Anterior cingulate cortex (tissue), 58 donors: ENCODE measurements around the gene MYMX.

Source experiments
- DNase-seq, 58 donors: peaks; one replicate each; lab custom pipeline; 2025; lab: John Stamatoyannopoulos, UW

Gene MYMX

DNA sequence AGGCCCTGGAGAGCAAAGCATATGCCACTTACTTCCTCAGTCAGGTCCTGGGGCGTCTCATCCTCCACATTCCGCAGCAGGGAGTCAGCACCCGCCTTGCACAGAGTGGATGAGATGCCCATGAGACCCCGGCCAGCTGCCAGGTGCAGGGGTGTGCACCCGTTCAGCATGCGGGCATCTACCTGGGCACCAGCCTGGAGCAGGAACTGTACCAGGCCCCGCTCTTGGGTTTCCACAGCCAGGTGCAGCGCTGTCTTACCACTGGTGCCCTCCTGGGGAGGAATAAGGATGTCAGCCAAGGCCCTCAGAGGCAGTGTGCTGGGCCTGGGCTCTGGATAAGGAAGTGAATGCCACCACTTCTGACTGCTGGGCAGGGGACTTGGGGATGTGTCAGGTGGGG lies 43.3 kb downstream of the MYMX start:
- DNase-seq: no peak

DNA sequence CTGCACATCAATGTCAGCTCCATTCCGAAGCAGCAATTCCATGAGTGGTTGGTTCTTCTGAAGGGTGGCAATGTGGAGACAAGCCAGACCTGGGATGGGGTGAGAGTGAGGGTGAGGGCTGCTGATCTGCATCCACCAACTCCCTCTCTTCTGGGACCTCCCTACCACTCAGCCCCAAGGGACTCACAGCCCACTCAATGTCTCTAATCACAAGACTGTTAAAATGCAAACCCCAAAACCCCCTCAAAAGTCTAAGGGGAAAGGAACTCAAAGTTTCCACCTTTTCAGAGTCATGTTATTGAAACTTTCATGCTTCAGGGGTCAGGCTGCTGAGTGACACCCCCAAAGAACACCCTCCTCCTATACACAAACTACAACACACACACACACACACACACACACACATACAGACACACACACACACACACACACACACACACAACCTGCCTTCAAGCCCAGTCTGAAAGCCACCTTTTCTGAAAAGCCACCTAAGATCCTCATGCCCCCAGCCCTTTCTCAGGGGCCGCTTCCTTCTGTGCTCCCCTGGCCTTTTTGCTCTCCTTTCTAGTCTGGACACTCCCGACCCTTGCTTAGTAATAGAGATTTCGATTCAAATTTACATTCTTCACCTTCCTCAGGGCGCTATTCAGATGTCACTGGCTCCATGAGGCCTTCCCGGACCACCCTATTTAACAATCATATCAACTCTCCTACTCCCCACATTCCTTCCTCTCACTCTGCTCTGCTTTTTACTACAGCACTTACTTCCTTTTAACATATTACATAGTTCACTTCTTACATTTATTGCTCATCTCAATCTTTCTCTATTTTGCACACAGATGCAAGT lies 43.9 kb downstream of the MYMX start:
- DNase-seq: no peak

DNA sequence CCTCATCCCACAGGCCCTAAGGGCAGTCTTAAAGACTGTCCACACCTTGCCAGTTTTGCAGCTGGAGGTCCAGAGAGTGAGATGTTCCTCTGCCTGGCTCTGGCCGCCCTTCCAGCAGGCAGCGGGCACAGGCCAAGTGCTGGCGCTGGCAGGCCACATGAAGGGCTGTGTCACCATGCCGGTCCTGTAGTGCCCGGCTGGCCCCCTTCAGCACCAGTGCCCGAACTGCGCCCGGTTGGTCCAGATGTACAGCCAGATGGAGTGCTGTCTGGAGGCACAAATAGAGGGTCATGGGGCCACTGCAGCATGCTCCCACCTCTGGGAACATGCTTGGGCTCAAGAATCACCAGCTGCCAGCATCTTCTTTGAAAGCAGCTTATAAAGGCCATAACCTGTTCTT lies 44.9 kb downstream of the MYMX start:
- DNase-seq: no peak

DNA sequence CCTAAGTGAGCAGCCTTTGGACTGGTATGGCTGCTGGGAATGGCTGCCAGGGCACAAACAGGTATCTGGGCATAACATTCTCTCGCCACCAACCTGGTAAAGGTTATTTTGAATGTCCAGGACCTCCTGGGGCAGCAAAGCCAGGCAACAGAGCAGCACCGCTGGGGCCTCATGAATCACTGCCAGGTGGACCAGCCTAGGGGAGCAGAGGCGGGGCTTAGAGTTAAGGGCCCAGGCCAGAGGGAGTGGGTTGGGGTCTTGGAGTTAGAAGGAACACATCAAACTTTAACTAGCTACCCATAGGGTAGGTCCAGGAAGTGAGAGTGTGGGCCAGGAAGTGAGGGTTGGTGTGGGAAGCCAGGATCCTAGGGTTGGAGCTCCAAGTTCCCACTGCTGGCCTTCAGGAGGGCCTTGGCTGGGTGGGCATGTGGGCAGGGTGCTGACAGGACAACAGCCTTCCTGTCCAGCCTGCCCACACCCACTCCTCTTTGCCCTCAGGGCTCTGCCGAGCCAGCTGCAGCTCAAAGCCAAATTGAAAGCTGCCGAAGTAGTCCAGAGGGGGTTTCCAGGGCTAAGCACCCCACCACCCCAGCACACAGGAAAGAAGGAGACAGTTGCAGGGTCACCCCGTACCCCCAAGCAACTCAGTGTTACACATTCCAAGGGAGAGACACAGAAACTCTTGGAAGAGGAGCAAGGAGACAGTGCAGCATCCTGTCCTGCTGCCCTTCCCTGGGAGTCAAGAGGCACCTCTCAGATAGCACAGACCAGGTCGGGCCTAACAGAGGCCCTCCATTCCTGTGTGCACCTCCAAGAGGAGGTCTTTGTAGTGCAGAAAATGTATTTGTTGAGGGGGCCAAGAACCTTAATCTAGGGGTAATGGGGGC lies 46.0 kb downstream of the MYMX start:
- DNase-seq: no peak

DNA sequence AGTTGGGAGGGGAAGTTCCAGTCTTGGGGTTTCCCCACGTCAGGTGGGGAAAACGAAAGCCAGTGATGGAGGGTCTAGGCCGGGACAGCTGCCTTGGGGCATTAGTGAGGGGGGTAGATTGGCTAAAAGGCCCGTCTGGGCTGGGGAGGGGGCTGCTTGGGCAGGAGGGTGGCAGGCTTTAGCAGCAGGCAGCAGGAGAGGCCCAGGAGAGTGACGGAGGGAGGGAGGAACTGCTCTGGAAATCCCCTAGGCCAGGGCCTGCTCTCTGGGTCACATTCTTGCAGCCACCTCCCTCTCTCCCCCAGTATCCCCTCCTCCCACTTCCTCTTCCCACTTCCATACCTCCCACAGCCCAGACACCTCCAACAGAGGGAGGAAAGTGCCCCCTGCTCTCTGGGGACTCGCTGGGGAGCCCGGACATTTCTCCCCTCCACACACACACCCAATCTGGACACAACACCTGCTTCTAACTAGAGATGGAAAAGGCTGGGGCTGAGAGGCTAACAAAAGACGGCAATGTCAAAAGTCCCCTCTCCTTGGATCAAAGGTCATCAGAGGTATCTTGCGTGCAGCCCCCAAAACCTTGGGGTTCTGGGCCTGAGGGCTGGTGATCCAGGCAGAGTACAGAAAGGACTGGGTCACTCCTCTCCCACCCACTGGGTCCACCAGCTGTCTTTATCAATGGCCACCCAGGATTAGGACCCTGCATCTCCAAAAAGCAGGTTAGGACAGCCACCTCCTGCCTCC lies 46.8 kb downstream of the MYMX start:
- DNase-seq: no peak

DNA sequence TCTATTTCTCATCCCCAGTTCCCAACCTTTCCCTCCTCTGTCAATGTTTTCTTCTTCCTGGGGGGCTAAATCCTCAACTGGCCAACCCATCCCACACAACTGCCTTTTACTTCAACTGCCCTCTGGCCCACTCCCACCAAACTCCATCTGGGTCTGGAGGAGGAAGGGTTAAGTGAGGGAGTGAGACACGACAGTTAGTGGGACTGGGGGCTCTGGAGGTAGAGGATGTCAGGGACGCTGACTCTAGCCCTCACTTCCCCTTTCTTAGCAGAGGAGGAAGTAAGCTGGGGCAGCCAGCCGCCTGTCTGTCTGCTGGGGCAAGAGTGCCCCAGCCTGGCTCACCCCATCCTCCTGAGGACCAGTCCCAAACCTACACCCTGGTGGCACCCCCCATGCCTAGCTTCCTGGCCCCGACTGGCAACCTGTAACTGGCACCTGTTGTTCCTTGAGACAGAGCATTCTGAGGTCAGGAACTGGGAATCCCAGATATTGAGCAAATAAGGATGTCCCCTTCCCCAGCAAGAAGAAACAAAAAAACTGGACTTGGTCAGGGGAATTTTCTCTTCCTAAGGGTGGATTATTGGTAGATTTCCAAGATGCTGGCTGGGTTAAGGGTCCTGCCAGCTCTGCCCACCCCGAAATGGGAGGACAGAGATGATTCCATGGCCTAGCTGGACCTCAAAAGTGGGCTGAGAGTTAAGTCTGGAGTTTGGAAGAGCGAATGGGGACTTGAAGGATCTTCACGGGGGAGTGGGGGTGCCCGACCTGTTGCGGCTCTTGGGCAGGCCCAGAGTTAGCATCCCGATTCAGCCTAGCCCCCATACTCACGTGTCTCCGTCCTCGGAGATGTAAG lies 47.7 kb downstream of the MYMX start:
- peak in 3 of 58 donors; percentile 19 to 23 (median 21) for DNase-seq

DNA sequence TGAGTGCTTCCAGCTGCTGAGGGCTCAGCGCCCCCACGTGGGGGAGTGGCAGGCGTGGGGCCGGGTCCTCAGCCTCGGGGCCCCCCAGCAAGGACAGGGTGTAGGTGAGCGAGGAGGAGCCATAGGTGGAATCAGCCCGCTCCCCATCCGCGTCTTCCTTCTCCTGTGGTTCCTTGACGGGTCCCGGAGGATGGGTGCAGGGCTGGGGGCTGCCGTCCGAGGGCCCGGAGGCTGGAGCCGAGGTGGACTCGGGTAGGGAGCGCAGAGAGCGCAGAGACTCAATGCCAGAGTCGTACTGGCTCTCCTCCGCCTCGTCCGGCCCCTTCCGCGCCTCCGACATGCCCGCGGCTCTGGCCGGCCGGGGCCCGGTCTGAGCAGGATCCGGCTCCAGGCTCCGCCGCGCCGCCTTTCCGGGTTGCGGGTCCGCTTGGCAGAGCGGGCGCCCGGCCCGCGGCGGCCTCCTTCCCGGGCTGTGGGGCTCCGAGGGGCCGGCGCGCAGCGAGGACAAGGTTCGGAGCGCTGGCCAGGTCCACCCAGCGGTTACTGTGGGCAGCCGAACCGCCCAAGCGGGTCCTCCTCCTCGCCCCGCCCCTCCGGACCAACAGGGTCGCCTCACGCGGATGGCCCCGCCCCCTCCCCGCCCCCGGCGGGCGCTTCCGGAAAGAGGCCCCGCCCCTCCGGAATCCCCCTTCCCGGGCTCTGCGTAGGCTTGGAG lies 48.4 kb downstream of the MYMX start, which contains the start of gene NFKBIE:
Gene NFKBIE, minus strand, starts transcription at position 545 of the 715 bp plus-strand sequence. Its CDS starts 205 bp downstream, at position 340.
- peak in 57 of 58 donors; percentile 54 to 95 (median 88) for DNase-seq

DNA sequence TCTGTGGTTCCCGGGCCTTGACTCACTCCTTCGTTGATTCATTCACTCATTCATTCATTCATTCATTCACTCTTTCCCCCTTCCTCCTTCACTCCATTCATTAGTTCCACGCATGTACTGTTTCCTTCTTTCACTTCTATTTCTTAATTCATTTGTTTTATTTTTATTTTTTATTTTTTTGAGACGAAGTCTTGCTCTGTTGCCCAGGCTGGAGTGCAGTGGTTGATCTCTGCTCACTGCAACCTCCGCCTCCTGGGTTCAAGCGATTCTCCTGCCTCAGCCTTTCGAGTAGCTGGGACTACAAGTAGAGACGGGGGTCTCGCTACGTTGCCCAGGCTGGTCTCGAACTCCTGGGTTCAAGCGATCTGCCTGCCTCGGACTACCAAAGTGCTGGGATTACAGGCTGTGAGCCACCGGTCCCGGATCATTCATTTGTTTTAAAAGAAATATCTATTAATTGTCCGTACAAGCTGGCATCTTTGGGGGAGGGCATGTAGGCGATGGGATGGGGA lies 49.1 kb downstream of the MYMX start:
- DNase-seq: no peak

DNA sequence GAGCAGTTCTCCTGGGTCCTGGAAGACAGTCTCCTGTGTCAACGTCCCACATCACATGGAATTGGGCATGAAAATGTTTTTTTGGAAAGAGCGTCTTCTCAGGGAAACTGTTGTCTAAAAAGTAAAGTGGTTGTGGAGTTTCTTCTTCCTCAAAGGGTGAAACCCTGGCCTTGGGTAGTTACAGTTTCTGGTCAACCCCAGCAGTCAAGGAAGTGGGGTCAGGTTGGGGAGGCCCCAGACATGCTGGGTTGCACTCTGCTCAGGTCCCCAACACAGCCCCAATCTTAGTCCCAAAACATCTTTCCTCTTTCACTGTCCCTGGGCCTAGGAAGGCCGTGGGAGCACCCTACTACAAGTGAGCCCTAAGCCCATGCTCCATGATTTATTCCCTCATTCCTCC lies 49.6 kb downstream of the MYMX start:
- no peak for DNase-seq

DNA sequence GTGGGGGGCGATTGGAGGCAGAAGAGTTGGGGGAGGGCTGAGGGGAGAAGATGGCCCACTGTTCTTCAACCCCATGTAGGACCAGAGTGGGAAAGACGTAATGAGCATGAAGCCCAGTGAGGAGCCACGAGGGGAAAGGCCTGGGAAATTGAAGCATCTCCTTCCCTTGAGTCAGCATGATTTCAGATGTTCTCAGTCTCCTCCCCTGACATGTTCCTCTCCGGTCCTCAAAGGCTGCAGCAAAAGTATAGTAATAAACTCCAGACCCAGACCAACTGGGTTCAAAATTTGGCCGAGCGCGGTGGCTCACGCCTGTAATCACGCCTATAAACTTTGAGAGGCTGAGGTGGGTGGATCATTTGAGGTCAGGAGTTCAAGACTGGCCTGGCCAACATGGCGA lies 50.5 kb downstream of the MYMX start:
- DNase-seq: no peak
